Measurements from ENCODE around the gene GNAS-AS1.

GNAS-AS1 gene

DNA sequence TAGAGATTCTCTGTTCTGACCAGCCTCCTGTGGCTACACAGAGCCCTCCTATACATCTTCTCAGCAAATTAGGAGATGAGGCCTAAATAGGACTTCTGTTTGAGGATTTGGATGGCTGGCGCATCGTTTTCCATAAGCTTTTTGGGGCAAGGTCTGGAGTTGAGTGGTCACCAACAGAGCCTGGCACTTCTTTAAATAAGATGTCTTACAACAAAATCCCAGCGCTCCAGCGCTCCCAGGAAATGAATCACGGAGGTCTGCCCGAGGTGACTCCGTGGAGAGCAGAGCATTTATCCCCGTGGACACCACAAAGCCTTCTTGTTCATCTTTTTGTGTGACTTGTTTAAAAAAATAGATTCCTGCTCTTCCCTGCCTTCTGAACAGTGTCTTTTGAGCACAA lies 75.3 kb downstream of the GNAS-AS1 start:
- no peak for DNase-seq

DNA sequence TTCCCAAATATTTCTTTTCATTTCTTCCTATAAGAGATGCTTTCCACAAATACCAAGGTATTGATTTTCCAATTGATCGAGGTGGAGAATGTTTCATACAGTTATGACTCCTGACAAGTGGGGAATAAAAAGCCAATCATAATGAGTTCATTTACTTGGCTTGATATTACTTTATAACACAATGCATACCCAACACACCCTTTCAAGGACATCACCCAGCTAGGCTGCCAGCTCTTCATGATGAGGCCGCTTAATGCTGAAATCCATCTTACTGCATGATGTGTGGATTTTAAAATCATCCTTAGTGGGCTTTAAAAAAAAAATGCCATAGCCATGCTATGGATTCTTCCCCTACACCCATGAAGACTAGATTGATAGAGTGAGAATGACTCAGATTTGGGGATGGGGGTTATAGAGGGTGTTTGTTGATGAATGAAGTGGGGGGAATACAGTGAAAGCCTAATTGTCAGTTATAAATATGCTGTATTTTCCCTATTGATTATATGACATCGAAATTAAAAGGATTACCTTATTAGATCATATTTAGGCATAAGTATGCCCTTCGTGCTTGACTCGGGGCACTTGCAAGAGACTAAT lies 75.9 kb downstream of the GNAS-AS1 start:
- no peak for DNase-seq

DNA sequence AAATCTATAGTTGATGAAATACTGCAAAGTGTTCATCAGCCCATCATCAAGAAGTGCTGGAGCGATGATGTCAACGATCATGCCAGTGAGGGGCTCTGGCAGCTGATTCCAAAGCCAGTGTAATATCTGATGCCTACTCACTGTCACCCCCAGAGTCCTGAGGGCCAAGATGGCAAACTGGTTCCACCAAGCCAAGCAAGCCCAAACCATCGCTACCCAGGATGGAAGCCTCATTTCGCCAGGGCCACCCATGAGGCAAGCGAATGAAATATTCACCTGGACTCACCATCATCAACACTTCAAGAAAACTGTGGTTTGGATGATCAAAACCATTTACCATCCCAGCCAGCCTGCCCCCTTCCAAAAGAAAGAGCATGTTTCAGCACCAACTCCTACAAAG lies 76.5 kb downstream of the GNAS-AS1 start:
- no peak for DNase-seq

DNA sequence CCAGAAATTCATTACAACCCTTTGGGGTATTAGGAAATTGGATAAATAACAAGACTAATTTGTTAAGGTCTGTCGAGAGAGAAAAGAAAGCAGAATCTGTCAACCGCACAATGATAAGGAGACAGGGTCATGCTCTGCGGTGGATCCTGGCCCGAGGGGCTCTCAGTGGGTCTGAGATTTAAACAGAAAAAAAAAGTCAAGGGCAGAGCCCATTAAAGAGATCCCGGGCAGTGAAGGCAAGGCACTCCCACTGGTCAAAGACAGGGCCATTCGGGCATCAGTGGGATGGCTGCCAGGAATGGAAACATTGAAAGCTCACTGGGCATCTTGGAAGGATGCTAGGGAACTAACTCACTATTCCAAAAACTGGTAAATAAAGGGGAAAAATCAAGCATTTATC lies 77.9 kb downstream of the GNAS-AS1 start:
- DNase-seq, result no peak

Measured in stimulated activated CD8-positive, alpha-beta memory T cell treated with anti-CD3 and anti-CD28 coated beads, Interleukin-4, amount 100 ng/mL, for 48 hours (primary cell).